ENCODE measurements around the gene DHX58.
A peak's percentile ranks its signal among the peaks of the same experiment; 100 is the strongest.

The DHX58 gene

DNA sequence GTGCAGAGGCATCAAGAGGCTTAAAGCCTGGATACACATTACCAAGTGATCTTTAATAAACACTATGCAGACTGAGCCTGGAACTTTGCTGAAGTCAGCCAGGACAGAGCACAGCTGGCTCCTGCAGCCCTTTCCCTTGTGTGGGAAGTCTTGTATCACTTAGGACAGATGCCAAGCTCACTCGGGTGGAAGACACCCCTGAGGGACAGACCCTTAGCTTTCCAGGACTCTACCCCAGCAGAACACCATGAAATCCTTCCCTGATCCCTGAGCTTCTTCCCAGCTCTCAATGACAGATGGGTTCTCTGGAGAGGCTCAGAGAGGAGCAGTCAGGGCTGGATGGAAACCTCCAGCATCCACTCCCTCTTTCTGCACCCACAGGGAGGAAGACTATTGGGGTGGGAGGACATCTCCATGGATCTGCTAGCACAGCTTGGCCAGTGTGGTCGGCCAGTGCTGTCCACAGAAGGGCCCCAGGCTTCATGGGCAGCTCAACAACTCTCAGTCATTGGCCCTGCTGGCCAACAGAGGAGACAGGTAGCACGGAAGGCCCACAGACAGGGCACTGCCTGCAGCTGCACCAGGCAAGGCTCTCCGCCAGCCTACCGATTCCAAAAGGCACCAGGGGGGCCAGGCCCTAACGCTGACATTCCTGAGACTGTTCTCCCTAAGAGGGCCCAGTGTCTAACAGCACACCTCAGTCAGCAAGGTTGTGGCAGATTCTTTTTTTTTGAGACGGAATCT lies 26.4 kb upstream of the DHX58 start:
- H3K36me3 ChIP-seq (ENCODE audit: control insufficient read depth in 1 of 2, insufficient read depth in 2 of 2, low read length in 2 of 2) = peaks cover 3 to 5% of the 10 kb centered on the region in 2 donors
- peaks cover 21 to 49% of the 10 kb centered on the region in 2 donors for H3K4me1 ChIP-seq (ENCODE audit: control insufficient read depth in 1 of 2, insufficient read depth in 2 of 2, low read length in 2 of 2)
- H3K9me3 ChIP-seq (ENCODE audit: control insufficient read depth in 1 of 2, low read length in 2 of 2) = no peaks in the 10 kb centered on the region
- H3K27ac ChIP-seq (ENCODE audit: low read length) = no peak overlapping the region
- H3K4me3 ChIP-seq (ENCODE audit: low read depth in 1 of 2, low read length in 2 of 2) = no peak overlapping the region
- no peaks in the 10 kb centered on the region for H3K27me3 ChIP-seq (ENCODE audit: low read depth, low read length)

DNA sequence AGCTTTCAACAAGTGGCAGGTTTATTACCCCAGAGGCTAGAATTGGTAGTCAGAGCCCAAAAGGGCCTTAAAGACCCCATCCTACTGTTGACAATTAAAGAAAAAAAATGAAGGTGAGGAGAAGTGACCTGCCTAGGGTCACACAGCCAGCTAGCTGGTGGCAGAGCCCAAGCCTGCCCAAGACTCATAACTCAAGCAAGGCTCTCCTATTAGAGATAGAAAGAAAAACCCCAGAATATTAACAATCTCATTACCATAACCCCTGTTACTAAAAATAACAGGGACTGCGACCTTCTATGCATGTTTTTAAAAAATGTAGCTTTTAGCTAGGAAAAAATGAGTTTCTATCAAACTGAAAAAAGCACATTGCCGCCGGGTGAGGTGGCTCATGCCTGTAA lies 24.1 kb upstream of the DHX58 start:
- Histone ChIP-seq H3K9me3 (ENCODE audit: control insufficient read depth in 1 of 2, low read length in 2 of 2) (no peaks in the 10 kb centered on the region), H3K4me3 (ENCODE audit: low read depth in 1 of 2, low read length in 2 of 2) (peak overlapping the region in 1 of 2 donors; percentile 5), H3K36me3 (ENCODE audit: control insufficient read depth in 1 of 2, insufficient read depth in 2 of 2, low read length in 2 of 2) (peaks cover 3 to 5% of the 10 kb centered on the region in 2 donors), H3K27me3 (ENCODE audit: low read depth, low read length) (no peaks in the 10 kb centered on the region), H3K4me1 (ENCODE audit: control insufficient read depth in 1 of 2, insufficient read depth in 2 of 2, low read length in 2 of 2) (peaks cover 35 to 55% of the 10 kb centered on the region in 2 donors), H3K27ac (ENCODE audit: low read length) (peak overlapping the region; percentile 66)

DNA sequence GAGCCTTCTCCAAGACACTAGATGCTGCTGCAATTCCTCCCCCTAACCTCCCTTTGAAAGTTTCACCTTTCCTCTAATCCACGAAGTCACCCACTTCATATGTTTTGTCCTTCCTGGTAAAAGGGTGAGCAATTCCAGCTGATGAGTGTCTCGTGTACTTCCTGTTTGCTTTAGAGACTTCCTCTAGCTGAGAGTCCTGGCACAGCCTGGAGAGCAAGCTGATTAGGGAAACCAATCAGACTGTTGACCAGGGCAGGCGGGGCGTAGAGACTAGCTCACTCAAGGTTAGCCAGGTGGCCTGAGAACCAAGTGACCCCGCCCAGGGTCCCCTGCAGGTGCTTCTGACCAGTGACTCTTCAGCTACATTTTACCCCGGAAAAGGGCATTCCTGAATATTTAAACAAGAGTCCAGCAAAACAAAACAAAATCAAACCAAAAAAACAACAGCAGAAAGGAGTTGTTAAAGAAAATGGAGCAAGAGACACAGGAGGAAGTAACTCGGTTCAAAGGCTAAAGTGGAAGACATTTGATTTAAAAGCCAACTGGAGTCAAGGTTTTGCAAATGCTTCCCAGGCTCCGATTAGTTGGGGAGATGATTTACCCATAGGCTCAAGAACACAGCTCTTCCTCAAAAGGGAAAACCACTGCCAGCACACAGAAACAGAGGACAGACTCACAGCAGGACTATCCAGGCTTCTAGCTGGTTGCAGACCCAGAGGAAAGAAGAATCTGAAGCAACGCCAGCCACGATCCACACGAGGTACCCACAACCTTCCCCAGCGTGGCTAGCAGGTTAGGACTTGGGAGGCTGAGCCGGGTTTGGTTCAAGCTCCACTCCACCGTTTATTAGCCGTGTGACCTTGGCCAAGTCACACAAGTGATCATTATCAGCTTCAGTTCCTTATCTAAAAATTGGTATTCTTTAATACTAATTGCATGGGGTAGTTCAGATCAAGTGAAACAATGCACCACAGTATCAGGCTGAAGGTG lies 23.4 kb upstream of the DHX58 start:
- H3K4me3 ChIP-seq (ENCODE audit: low read depth in 1 of 2, low read length in 2 of 2) = peak overlapping the region in 1 of 2 donors; percentile 5
- no peaks in the 10 kb centered on the region for H3K9me3 ChIP-seq (ENCODE audit: control insufficient read depth in 1 of 2, low read length in 2 of 2)
- no peaks in the 10 kb centered on the region for H3K27me3 ChIP-seq (ENCODE audit: low read depth, low read length)
- H3K27ac ChIP-seq (ENCODE audit: low read length) = peak overlapping the region; percentile 66
- H3K4me1 ChIP-seq (ENCODE audit: control insufficient read depth in 1 of 2, insufficient read depth in 2 of 2, low read length in 2 of 2) = peaks cover 35 to 55% of the 10 kb centered on the region in 2 donors
- H3K36me3 ChIP-seq (ENCODE audit: control insufficient read depth in 1 of 2, insufficient read depth in 2 of 2, low read length in 2 of 2) = peaks cover 3 to 4% of the 10 kb centered on the region in 2 donors

DNA sequence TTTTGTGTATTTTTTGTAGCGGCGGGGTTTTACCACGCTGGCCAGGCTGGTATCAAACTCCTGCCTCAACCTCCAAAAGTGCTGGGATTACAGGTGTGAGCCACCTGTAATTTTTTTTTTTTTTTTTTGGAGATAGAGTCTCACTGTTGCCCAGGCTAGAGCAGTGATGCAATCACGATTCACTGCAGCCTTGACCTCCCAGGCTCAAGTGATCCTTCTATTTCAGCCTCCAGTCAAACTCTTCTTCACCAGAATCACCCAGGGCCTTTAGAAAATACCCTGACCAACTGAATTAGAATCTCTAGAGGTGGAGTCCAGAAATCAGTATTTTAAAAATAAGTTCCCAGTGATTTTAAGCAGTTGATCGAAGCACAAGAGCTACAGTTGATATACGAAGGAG lies 22.6 kb upstream of the DHX58 start:
- H3K4me1 ChIP-seq (ENCODE audit: control insufficient read depth in 1 of 2, insufficient read depth in 2 of 2, low read length in 2 of 2) = peaks cover 35 to 55% of the 10 kb centered on the region in 2 donors

DNA sequence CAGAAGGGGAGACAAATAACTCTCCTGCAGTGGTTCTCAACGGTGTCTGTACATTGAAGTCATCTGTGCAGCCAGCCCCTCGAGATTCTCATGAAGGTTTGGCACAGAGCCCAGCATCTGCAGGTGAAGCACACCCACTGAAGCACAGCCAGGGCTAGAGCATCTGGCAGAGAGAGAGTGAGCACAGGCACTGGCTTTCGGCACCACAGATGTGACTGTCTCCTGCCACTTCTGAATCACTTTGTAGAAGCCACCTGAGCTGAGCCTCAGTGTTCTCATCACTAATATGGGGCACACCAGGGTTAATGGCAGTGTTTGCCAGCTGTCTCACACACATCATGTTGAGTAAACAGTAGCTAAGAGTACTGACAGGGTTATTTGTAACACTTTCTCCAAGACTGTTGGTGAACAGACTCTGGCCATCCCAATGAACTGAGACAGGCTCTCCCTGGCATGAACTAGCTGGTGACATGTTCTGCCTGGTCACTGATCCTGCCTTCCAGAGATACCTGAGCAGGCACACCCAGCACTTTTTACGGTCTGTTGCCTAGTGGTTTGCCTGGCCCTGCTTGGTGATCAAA lies 21.0 kb upstream of the DHX58 start:
- Histone ChIP-seq H3K27me3 (ENCODE audit: low read depth, low read length) (no peaks in the 10 kb centered on the region), H3K27ac (ENCODE audit: low read length) (peak overlapping the region; percentile 52), H3K4me3 (ENCODE audit: low read depth in 1 of 2, low read length in 2 of 2) (no peak overlapping the region), H3K9me3 (ENCODE audit: control insufficient read depth in 1 of 2, low read length in 2 of 2) (no peaks in the 10 kb centered on the region), H3K4me1 (ENCODE audit: control insufficient read depth in 1 of 2, insufficient read depth in 2 of 2, low read length in 2 of 2) (peaks cover 28 to 52% of the 10 kb centered on the region in 2 donors), H3K36me3 (ENCODE audit: control insufficient read depth in 1 of 2, insufficient read depth in 2 of 2, low read length in 2 of 2) (peaks cover 17 to 24% of the 10 kb centered on the region in 2 donors)

More for the DNA sequence above, 22.6 kb upstream of the DHX58 start:
- no peak overlapping the region for H3K4me3 ChIP-seq (ENCODE audit: low read depth in 1 of 2, low read length in 2 of 2)
- peak overlapping the region; percentile 66 for H3K27ac ChIP-seq (ENCODE audit: low read length)
- no peaks in the 10 kb centered on the region for H3K9me3 ChIP-seq (ENCODE audit: control insufficient read depth in 1 of 2, low read length in 2 of 2)
- H3K27me3 ChIP-seq (ENCODE audit: low read depth, low read length) = no peaks in the 10 kb centered on the region
- H3K36me3 ChIP-seq (ENCODE audit: control insufficient read depth in 1 of 2, insufficient read depth in 2 of 2, low read length in 2 of 2) = peaks cover 4 to 8% of the 10 kb centered on the region in 2 donors

DNA sequence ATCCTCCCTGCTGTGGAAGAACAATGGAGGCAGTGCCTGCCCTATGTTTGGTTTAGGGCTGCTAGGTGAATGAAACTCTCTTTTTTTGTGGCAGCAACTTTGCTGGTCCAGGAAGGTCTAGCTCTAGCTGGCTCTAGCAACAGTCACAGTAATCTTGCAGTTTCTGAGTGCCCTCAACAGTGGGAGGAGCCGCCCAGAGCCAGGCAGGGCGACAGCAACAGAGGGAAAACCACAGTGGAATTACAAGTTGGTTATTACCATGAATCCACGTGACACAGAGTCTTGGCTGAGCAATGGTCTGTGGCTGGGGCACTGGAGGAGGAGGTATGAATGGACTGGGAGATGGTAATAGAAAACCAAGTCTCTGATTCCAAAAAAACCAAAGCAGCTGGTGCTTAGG lies 20.4 kb upstream of the DHX58 start:
- Histone ChIP-seq H3K9me3 (ENCODE audit: control insufficient read depth in 1 of 2, low read length in 2 of 2) (no peaks in the 10 kb centered on the region), H3K36me3 (ENCODE audit: control insufficient read depth in 1 of 2, insufficient read depth in 2 of 2, low read length in 2 of 2) (peaks cover 24 to 30% of the 10 kb centered on the region in 2 donors), H3K27ac (ENCODE audit: low read length) (peak overlapping the region; percentile 52), H3K4me3 (ENCODE audit: low read depth in 1 of 2, low read length in 2 of 2) (no peak overlapping the region), H3K4me1 (ENCODE audit: control insufficient read depth in 1 of 2, insufficient read depth in 2 of 2, low read length in 2 of 2) (peaks cover 22 to 46% of the 10 kb centered on the region in 2 donors), H3K27me3 (ENCODE audit: low read depth, low read length) (no peaks in the 10 kb centered on the region)

DNA sequence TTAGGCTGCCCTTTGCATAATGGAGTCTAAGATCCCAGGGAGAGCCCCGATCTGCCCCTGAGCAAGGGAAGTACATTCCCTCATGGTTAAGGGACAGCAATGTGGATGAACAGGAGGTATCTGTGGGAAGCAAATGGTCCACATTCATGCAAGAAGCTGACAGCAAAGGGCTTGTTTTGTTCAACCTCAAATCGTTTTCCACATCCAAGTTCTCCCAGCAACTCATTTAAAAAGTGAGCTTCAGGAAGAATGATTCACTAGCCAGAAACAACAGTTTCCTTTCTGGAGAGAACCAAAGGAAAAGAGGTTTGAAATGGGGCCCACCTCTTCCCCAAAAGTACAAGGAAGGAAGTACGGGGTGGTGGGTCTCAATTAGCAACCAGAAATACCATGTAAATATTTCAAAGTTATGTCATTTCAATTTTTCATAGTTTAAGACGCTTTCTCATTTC lies 19.5 kb upstream of the DHX58 start:
- Histone ChIP-seq H3K4me3 (ENCODE audit: low read depth in 1 of 2, low read length in 2 of 2) (no peak overlapping the region), H3K9me3 (ENCODE audit: control insufficient read depth in 1 of 2, low read length in 2 of 2) (no peaks in the 10 kb centered on the region), H3K27ac (ENCODE audit: low read length) (peak overlapping the region; percentile 50), H3K27me3 (ENCODE audit: low read depth, low read length) (no peaks in the 10 kb centered on the region), H3K4me1 (ENCODE audit: control insufficient read depth in 1 of 2, insufficient read depth in 2 of 2, low read length in 2 of 2) (peaks cover 21 to 44% of the 10 kb centered on the region in 2 donors), H3K36me3 (ENCODE audit: control insufficient read depth in 1 of 2, insufficient read depth in 2 of 2, low read length in 2 of 2) (peaks cover 29 to 40% of the 10 kb centered on the region in 2 donors)

DNA sequence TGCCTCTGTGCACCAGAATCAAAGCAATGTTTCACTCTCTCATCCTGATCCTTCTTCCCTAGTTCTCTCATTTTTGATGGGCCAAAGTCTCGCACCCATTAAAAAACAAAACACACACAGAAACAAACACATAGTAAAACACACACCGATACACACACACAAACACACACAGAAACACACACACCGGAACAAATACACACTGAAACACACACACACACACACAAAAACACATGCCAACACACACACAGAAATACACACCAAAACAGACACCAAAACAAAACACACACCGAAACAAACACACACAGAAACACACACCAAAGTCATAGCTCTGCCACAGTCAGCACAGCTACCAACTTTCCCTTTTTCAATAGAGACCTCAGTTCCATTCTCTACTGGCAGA lies 18.7 kb upstream of the DHX58 start:
- Histone ChIP-seq H3K27ac (ENCODE audit: low read length) (peak overlapping the region; percentile 50), H3K9me3 (ENCODE audit: control insufficient read depth in 1 of 2, low read length in 2 of 2) (no peaks in the 10 kb centered on the region), H3K27me3 (ENCODE audit: low read depth, low read length) (no peaks in the 10 kb centered on the region), H3K4me3 (ENCODE audit: low read depth in 1 of 2, low read length in 2 of 2) (no peak overlapping the region), H3K36me3 (ENCODE audit: control insufficient read depth in 1 of 2, insufficient read depth in 2 of 2, low read length in 2 of 2) (peaks cover 34 to 47% of the 10 kb centered on the region in 2 donors), H3K4me1 (ENCODE audit: control insufficient read depth in 1 of 2, insufficient read depth in 2 of 2, low read length in 2 of 2) (peaks cover 21 to 36% of the 10 kb centered on the region in 2 donors)

DNA sequence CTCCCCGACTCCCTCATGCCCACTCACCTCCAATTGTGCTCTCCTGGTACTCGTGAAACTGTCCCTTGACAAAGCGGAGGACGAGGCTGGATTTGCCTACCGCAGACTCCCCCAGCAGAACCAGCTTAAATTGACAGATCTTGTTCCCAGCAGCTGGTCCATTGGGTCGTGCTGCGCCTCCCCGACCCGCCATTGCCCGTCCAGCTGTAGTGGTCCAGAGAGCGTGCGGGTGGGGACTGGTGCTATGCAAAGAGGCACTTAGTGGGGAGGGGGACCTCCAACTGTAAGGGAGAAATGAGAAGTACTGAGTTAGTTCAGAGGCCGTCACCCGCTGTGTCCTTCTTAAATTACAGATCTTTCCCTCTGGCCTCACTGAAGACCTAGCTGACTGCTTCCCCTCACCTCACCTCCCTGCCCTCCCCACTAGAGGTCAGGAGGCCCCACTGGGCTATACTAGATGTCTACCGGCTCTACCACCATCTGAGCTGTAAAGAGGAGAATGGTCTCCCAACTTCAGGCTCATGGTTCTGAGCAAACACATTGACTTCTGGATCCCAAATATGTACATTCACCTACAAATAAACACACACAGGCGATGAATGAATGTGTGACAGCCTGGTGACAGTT lies 17.9 kb upstream of the DHX58 start:
- no peak overlapping the region for H3K27ac ChIP-seq (ENCODE audit: low read length)
- H3K4me1 ChIP-seq (ENCODE audit: control insufficient read depth in 1 of 2, insufficient read depth in 2 of 2, low read length in 2 of 2) = peaks cover 17 to 28% of the 10 kb centered on the region in 2 donors
- H3K9me3 ChIP-seq (ENCODE audit: control insufficient read depth in 1 of 2, low read length in 2 of 2) = no peaks in the 10 kb centered on the region
- no peaks in the 10 kb centered on the region for H3K27me3 ChIP-seq (ENCODE audit: low read depth, low read length)
- peaks cover 42 to 55% of the 10 kb centered on the region in 2 donors for H3K36me3 ChIP-seq (ENCODE audit: control insufficient read depth in 1 of 2, insufficient read depth in 2 of 2, low read length in 2 of 2)
- H3K4me3 ChIP-seq (ENCODE audit: low read depth in 1 of 2, low read length in 2 of 2) = no peak overlapping the region

DNA sequence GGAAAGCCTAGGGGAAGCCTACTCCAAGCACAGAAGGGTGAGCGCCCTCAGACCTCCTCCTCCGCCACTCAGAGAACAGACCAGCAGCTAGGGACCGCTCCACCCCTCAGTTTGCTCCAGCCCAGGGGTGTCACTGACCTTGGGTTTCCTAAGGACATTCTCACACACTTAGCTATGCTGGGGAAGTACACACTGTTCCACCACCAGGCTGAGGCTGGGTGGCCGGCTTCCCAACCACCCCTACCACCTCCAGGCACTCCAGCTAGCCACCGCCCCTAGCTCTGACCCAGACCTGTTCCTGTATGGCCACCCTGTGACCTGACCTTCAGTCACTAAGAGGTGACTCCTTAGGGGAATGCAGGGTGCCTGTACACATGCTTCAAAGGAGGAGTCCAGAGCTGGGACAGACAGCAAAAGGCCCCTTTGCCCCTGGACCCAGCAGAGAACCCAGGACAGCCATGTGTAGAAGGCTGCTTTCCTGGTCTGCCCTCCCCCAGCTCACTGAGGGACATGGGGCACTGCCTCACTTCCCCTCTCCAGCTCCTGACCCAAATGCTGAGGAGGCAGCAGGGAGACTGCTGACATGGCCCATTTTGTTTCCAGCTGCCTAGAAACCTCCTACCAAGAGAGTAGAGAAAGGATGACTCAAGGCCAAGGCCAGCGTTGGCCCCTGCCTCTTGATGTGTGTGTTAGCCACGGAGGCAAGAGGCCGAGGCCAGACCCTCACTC lies 16.8 kb upstream of the DHX58 start:
- Histone ChIP-seq H3K27ac (ENCODE audit: low read length) (peak overlapping the region; percentile 24), H3K36me3 (ENCODE audit: control insufficient read depth in 1 of 2, insufficient read depth in 2 of 2, low read length in 2 of 2) (peaks cover 42 to 64% of the 10 kb centered on the region in 2 donors), H3K27me3 (ENCODE audit: low read depth, low read length) (no peaks in the 10 kb centered on the region), H3K9me3 (ENCODE audit: control insufficient read depth in 1 of 2, low read length in 2 of 2) (no peaks in the 10 kb centered on the region), H3K4me3 (ENCODE audit: low read depth in 1 of 2, low read length in 2 of 2) (no peak overlapping the region), H3K4me1 (ENCODE audit: control insufficient read depth in 1 of 2, insufficient read depth in 2 of 2, low read length in 2 of 2) (peaks cover 13 to 24% of the 10 kb centered on the region in 2 donors)
